ENCODE results near the gene YARS1. TPM values are rescaled to one million over a fixed set of nuclear protein-coding genes. Genes with fewer than 3 reads are reported as not detected.

Gene YARS1
- total and polyA plus RNA-seq, 2 donors (not counting 1 experiment from before 2014, with no cell fraction given) = 94.4 to 295 TPM

DNA sequence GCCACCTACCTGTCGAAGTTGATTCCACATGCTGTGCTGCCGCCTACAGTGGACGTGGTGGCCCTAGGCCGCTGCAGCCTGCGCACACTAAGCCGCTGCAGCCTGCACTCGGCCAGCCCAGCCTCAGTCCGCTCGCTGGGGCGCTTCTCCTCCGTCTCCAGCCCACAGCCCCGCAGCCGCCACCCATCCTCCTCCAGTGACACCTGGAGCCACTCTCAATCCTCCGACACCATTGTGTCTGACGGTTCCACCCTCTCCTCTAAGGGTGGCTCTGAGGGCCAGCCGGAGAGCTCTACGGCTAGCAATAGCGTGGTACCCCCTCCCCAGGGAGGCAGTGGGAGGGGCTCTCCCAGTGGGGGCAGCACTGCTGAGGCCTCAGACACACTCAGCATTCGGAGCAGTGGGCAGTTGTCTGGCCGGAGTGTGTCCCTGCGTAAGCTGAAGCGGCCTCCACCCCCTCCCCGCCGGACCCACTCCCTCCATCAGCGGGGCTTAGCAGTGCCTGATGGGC lies 46.9 kb downstream of the YARS1 start:
- peaks cover 8% of the 10 kb centered on the region for H3K4me1 ChIP-seq (ENCODE audit: control insufficient read depth, extremely low read depth, insufficient read depth, low read length)
- no peaks in the 10 kb centered on the region for H3K27me3 ChIP-seq (ENCODE audit: control insufficient read depth, insufficient read depth, low read length)
- no peak for DNase-seq (ENCODE audit: low read depth in 2 of 2)
- no peaks in the 10 kb centered on the region for H3K9me3 ChIP-seq (ENCODE audit: control insufficient read depth, insufficient read depth, low read depth, low read length)
- no peaks in the 10 kb centered on the region for H3K79me2 ChIP-seq (ENCODE audit: control insufficient read depth, insufficient read depth, low read length)
- H3K4me3 ChIP-seq (replicated peaks in 1 of 4; ENCODE audit: control extremely low read depth in 1 of 4, insufficient read depth in 1 of 4, low read depth in 3 of 4, low read length in 4 of 4) = no peak overlapping the region
- no peak overlapping the region for H3K9ac ChIP-seq (ENCODE audit: insufficient read depth, low read length)
- TF ChIP-seq EZH2 (IDR thresholded peaks at IDR 0.05; ENCODE audit: low read length, missing control alignments) = no peak
- TF ChIP-seq, protein P1, sequence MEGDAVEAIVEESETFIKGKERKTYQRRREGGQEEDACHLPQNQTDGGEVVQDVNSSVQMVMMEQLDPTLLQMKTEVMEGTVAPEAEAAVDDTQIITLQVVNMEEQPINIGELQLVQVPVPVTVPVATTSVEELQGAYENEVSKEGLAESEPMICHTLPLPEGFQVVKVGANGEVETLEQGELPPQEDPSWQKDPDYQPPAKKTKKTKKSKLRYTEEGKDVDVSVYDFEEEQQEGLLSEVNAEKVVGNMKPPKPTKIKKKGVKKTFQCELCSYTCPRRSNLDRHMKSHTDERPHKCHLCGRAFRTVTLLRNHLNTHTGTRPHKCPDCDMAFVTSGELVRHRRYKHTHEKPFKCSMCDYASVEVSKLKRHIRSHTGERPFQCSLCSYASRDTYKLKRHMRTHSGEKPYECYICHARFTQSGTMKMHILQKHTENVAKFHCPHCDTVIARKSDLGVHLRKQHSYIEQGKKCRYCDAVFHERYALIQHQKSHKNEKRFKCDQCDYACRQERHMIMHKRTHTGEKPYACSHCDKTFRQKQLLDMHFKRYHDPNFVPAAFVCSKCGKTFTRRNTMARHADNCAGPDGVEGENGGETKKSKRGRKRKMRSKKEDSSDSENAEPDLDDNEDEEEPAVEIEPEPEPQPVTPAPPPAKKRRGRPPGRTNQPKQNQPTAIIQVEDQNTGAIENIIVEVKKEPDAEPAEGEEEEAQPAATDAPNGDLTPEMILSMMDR (conservative IDR thresholded peaks at IDR 0.05 in 1 of 2, IDR thresholded peaks at IDR 0.05 in 1 of 2; ENCODE audit: low read depth in 1 of 2, low read length in 2 of 2) = no peak
- H3K36me3 ChIP-seq (ENCODE audit: control insufficient read depth, insufficient read depth, low read length) = peaks cover 13% of the 10 kb centered on the region
- no peak overlapping the region for H2AFZ ChIP-seq (ENCODE audit: low read length)
- H3K27ac ChIP-seq (ENCODE audit: insufficient read depth, low read length) = no peak overlapping the region
- no peaks in the 10 kb centered on the region for H4K20me1 ChIP-seq (ENCODE audit: control insufficient read depth, extremely low read depth, insufficient read depth, low read length)
- H3K4me2 ChIP-seq (ENCODE audit: extremely low read depth, insufficient read depth, low read length) = no peak overlapping the region

DNA sequence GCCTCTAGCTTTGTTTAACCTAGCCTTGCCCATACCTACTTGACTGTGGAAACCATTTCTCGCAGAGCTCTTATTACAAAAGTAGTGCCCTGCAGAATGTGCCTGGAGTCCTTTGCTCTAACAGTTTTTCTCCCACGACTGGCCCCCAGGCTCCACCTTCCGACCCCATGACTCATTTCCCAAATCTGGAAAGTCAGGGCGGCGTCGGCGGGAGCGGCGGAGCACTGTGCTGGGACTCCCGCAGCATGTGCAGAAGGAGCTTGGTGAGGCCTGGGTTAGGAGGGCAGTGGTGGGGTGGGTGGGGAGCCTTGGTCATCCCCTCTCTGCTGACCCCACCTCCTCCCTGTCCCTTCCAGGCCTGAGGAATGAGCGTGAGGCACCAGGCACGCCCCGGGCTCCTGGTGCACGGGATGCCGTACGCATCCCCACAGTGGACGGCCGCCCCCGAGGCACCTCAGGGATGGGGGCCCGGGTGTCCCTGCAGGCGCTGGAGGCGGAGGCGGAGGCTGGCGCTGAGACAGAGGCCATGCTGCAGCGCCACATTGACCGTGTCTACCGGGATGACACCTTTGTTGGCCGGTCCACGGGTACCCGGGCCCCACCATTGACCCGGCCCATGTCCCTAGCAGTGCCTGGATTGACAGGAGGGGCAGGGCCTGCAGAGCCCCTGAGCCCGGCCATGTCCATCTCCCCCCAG lies 47.5 kb downstream of the YARS1 start:
- Histone ChIP-seq H3K27me3 (ENCODE audit: control insufficient read depth, insufficient read depth, low read length) (no peaks in the 10 kb centered on the region), H3K9me3 (ENCODE audit: control insufficient read depth, insufficient read depth, low read depth, low read length) (no peaks in the 10 kb centered on the region), H4K20me1 (ENCODE audit: control insufficient read depth, extremely low read depth, insufficient read depth, low read length) (no peaks in the 10 kb centered on the region), H2AFZ (ENCODE audit: low read length) (no peak overlapping the region), H3K79me2 (ENCODE audit: control insufficient read depth, insufficient read depth, low read length) (no peaks in the 10 kb centered on the region), H3K4me1 (ENCODE audit: control insufficient read depth, extremely low read depth, insufficient read depth, low read length) (peaks cover 8% of the 10 kb centered on the region), H3K4me3 (replicated peaks in 1 of 4; ENCODE audit: control extremely low read depth in 1 of 4, insufficient read depth in 1 of 4, low read depth in 3 of 4, low read length in 4 of 4) (no peak overlapping the region), H3K36me3 (ENCODE audit: control insufficient read depth, insufficient read depth, low read length) (peaks cover 8% of the 10 kb centered on the region), H3K27ac (ENCODE audit: insufficient read depth, low read length) (peak overlapping the region; percentile 43), H3K4me2 (ENCODE audit: extremely low read depth, insufficient read depth, low read length) (no peak overlapping the region), H3K9ac (ENCODE audit: insufficient read depth, low read length) (no peak overlapping the region)
- TF ChIP-seq EZH2 (IDR thresholded peaks at IDR 0.05; ENCODE audit: low read length, missing control alignments) = no peak
- TF ChIP-seq, protein P1 (conservative IDR thresholded peaks at IDR 0.05 in 1 of 2, IDR thresholded peaks at IDR 0.05 in 1 of 2; ENCODE audit: low read depth in 1 of 2, low read length in 2 of 2) = no peak
- peak; percentile 56 to 63 for DNase-seq (ENCODE audit: low read depth in 2 of 2)

DNA sequence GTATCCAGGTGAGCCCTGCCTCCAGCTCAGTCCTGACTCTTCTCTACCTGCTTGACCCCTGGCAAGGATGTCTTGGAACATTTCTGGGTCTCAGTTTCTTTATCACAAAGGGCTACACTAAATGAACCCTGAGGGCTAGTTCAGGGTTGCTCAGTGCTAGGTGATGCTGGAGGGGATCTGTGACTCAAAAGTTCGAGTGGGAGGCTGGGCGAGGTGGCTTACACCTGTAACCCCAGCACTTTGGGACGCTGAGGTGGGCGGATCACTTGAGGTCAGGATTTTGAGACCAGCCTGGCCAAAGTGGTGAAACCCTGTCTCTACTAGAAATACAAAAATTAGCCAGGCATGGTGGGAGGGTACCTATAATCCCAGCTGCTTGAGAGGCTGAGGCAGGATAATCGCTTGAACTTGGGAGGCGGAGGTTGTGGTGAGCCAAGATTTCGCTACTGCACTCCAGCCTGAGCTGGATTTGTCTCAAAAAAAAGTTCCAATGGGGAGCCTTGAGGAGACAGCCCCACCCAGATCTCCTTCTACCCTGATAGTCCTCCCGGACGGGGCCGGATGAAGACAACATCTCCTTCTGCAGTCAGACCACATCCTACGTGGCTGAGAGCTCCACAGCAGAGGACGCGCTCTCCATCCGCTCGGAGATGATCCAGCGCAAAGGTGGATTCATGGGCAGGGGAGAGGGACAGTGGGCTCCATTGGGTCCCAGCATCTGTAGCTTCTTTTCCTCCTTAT lies 48.9 kb downstream of the YARS1 start:
- Histone ChIP-seq H3K4me1 (ENCODE audit: control insufficient read depth, extremely low read depth, insufficient read depth, low read length) (peaks cover 8% of the 10 kb centered on the region), H3K27ac (ENCODE audit: insufficient read depth, low read length) (no peak overlapping the region), H2AFZ (ENCODE audit: low read length) (no peak overlapping the region), H3K27me3 (ENCODE audit: control insufficient read depth, insufficient read depth, low read length) (no peaks in the 10 kb centered on the region), H3K36me3 (ENCODE audit: control insufficient read depth, insufficient read depth, low read length) (peaks cover 2% of the 10 kb centered on the region), H3K79me2 (ENCODE audit: control insufficient read depth, insufficient read depth, low read length) (no peaks in the 10 kb centered on the region), H3K9ac (ENCODE audit: insufficient read depth, low read length) (no peak overlapping the region), H3K4me3 (replicated peaks in 1 of 4; ENCODE audit: control extremely low read depth in 1 of 4, insufficient read depth in 1 of 4, low read depth in 3 of 4, low read length in 4 of 4) (no peak overlapping the region), H3K4me2 (ENCODE audit: extremely low read depth, insufficient read depth, low read length) (no peak overlapping the region), H4K20me1 (ENCODE audit: control insufficient read depth, extremely low read depth, insufficient read depth, low read length) (no peaks in the 10 kb centered on the region), H3K9me3 (ENCODE audit: control insufficient read depth, insufficient read depth, low read depth, low read length) (no peaks in the 10 kb centered on the region)
- no peak for TF ChIP-seq EZH2 (IDR thresholded peaks at IDR 0.05; ENCODE audit: low read length, missing control alignments)
- TF ChIP-seq, protein P1 (conservative IDR thresholded peaks at IDR 0.05 in 1 of 2, IDR thresholded peaks at IDR 0.05 in 1 of 2; ENCODE audit: low read depth in 1 of 2, low read length in 2 of 2) = no peak
- no peak for DNase-seq (ENCODE audit: low read depth in 2 of 2)

Data from fibroblast of lung (primary cell).